Stimulated activated CD4-positive, alpha-beta T cell treated with anti-CD3 and anti-CD28 coated beads, Interleukin-2, amount 100 ng/mL, for 48 hours (primary cell): Measurements from ENCODE around the gene RPS3A.
"Not testable (repeated sequence)": the region's sequence is repeated elsewhere in the genome, so short reads cannot be mapped to it uniquely, and the experiment has no call there.

Source experiments
- DNase-seq, 2 donors: peaks; one replicate each; pipeline ENCODE4 v3.0.0-alpha.2; 2020

Gene RPS3A

DNA sequence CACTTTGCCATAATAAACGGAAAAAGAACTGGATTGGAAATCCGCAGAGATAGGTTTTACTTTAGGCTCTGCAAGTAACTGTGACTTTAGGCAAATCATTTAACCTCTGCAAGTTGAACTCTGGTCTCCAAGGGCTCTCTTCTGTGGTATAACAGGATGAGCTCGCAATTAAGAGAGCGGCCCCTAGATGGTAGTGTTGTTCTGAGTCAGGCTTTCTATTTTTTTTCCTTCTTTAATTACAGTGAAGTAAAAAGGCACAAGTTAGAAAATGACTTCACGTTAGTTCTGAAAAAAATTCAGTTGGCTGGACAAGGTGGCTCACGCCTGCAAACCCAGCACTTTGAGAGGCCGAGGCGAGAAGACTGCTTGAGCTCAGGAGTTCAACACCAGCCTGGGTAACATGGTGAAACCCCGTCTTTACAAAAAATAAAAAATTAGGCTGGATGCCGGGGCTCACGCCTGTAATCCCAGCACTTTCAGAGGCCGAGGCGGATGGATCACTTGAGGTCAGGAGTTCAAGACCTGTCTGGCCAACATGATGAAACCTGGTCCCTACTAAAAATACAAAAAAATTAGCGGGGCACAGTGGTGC lies 18.0 kb downstream of the RPS3A start:
- peak; percentile 44 to 47 for DNase-seq

DNA sequence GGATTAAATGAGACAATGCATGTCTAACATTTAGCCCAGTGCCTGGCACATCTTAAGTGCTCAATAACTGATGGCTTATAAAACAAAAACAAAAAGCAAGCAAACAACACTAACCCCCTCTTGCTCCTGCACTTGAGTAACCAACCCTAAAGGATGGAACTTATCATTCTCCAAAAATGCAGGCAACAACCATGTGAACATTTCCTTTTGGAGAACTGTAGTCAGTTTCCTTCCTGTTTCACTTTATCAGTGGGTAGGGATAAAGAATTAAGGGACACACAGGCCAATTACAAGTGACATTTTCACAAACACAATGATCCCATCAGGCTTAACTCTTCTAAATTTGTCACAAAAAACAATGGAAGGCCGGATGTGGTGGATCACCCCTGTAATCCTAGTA lies 30.4 kb downstream of the RPS3A start:
- DNase-seq = no peak

GRCh38 chr4:151133311-151133710 lies 33.9 kb downstream of the RPS3A start:
- no peak for DNase-seq

- not testable (repeated sequence) for DNase-seq
These were observed 36.6 kb downstream of the RPS3A start for GRCh38 chr4:151136048-151136447.

DNA sequence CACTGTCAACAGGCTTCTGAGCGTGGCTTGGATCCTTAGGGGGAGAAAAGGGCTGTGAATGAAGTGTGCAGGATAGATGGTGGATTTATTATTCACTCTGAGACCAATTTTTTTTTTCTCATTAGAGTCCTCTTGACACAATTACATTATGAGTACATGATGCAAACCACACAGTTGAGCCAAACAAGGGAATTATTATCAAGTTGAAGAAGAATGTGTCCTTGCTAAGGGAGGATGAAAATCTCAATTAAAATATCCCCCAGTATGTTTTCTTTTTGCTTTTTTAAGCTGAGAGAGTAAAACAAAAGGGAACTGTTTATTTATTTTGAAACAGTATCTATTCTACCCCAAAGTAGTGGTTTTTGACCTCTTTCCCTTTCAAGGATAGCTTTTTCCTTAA lies 40.4 kb downstream of the RPS3A start:
- no peak for DNase-seq

DNA sequence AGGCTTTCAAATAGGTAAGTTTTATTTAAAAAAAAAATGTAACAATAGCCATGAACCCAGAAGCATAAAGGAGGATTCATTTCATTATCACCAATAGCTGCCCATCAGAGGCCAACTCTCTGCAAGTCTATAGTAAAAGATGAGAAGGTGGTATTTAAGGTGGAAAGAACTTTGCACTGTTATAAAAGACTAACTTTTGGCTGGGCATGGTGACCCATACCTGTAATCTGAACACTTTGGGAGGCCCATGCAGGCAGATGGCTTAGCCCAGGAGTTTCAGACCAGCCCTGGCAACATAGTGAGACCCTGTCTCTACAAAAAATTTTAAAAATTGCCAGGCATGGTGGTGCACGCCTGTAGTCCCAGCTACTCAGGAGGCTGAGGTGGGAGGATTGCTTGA lies 43.3 kb downstream of the RPS3A start:
- no peak for DNase-seq

DNA sequence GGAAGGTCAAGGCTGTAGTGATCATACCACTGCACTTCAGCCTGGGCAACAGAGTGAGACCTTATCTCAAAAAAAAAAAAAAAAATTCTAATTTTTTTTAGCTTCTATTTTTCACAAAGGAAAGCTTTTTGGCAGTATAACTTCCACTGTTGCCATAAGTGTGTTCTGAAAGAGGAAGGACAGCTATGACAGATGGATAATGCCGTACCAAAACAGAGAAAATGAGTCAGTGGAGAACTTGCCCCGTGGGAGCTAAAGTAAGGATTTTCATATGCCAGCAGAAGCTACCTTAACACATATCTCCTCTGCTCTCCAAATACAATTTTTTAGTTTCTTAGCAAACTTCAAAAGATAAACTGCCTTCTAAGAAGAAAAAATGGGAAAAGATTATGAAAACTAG lies 43.7 kb downstream of the RPS3A start:
- DNase-seq = no peak

- no peak for DNase-seq
These were observed 44.4 kb downstream of the RPS3A start for GRCh38 chr4:151143811-151144210.

- no peak for DNase-seq
These were observed 45.1 kb downstream of the RPS3A start for GRCh38 chr4:151144329-151145072.

DNA sequence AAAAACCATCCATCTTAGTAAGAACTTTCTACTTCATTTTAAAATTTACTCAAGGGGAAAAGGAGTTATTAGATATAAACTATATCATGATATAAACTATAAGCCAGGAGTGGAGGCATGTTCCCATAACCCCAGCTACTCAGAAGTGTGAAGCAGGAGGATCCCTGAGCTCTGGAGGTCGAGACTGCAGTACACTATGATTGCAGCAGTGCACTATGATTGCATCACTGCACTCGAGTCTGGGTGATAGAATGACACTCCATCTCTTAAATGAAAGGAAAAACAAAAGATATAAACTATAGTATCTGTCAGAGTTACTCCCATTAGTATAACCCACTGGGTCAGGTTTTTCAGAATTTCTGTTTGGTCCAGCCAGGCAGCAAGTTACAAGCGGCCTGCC lies 47.6 kb downstream of the RPS3A start:
- DNase-seq = no peak

- no peak for DNase-seq
These were observed 48.8 kb downstream of the RPS3A start for GRCh38 chr4:151148261-151148660.

DNA sequence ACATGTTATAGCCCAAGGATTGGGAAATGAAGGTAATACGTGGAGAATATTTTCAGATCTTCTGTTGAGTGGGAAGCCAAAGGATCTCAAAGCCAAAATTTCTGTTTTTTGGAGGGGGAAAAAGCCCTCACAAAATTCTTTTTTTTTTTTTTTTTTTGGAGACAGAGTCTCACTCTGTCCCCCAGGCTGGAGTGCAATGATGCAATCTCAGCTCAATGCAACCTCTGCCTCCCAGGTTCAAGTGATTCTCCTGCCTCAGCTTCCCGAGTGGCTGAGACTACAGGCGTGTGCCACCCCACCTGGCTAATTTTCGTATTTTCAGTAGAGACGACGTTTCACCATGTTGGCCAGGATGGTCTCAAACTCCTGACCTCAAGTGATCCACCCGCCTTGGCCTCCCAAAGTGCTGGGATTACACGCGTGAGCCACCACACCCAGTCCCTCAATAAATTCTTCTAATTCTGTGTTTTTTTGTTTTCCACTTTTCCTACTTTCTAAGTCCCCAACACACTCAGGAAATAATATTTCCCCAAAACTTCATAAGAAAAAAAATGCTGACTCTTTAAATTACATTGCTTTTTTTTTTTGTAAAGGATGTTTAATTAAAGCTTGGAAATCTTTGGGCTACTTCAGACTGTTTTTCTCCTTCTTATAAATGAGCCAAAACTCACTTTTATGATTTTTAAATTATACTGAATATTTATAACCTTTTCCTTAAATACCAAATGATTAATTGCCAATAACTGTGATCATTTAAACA lies 51.6 kb downstream of the RPS3A start:
- DNase-seq = no peak

DNA sequence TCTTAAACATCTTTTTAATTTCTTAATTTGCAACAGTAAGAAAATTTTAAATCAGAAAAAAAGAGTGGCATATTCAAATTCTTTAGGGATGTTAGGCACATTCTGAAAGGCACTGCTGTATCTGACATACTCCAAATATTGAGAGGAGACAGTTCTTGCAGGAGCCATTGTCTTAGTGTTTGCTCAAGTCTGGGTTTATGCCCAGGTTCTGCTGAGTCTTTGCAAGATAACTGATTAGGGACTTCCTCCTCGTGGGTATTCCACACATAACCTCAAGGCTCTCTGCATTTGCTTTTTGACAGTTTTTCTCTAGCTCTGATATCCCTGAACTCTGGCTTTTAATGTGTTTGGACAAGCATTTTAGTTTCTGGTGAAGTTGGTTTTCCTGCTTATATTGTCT lies 52.6 kb downstream of the RPS3A start:
- DNase-seq = no peak

DNA sequence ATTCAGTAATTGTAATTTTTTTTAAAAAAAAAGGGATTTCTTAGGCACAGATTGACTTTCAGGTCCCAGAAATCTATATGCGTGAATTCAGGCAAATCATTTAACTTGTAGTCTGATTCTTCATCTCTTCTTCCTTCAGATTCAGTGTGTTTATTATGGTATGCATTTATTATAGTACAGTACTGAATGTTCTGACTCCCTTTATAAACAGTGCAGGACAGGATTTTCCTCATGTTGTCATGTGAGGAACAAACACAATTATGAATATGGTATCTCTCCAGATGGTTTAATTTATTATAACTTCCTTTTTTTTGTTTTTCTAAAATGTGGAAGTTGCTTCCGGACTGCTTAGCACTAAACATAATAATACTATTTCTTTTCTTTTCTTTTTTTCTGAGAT lies 54.2 kb downstream of the RPS3A start:
- DNase-seq = no peak
